Measurements from ENCODE around the gene GABRG3.

Gene GABRG3

GRCh38 chr15:26970712-26971210 is at the start of gene GABRG3:
Gene GABRG3 (plus strand): TSS chr15:26971181.
- DNase-seq: no peak

DNA sequence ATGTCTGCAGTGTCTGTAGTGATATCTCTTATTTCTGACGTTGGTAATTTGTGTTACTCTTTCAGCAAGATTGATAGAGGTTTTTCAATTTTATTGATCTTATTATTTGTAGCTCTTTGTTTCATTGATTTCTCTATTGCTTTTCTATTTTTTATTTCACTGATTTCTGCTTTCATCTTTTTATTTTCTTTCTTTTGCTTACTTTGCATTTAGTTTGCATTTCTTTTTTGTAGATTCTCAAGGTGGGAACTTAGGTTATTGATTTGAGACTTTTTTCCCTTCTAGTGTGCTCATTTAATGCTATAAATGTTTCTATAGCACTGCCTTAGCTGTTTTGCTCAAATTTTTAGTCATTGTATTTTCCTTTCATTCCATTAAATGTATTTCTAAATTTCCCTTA is 49.5 kb upstream of the GABRG3 start:
- DNase-seq: no peak

DNA sequence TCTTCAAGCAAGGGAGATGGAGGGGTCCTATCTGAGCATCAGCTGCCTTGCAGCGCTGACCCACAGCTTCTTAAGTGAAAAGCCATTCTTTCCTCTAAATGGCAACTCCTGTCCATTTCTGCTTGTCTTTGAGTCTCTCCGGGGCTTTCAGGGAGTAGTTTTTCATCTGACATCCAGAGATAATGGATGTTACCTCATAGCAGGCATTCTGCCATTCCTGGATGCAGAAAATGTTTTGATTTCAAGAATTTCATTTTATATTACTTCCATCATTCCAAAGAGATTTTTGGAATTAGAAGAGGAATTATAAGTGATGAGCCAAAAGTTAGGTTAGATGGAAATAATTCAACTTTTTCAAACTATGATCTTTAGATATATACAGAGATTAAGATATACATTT is 44.9 kb upstream of the GABRG3 start:
- no peak for DNase-seq

DNA sequence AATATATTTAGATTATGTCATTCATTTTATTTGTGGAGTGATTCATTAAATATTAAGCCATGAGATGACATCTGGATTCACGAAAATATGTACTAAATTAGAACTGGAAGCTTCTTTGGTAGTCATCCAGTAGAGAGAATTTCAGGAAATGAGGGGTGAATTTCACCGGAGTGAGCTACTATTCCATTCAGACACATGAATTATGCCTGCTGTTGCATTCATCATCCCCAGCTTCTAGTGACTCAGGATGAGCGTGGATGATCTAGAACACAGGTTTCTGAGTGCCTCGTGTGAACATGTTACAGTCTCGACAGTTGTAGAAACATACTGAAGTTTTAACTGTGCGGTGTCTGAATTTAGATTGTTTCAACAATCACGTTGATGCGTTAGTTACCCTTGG is 42.9 kb upstream of the GABRG3 start:
- no peak for DNase-seq

GRCh38 chr15:26929588-26929987 is 41.4 kb upstream of the GABRG3 start:
- DNase-seq: no peak

DNA sequence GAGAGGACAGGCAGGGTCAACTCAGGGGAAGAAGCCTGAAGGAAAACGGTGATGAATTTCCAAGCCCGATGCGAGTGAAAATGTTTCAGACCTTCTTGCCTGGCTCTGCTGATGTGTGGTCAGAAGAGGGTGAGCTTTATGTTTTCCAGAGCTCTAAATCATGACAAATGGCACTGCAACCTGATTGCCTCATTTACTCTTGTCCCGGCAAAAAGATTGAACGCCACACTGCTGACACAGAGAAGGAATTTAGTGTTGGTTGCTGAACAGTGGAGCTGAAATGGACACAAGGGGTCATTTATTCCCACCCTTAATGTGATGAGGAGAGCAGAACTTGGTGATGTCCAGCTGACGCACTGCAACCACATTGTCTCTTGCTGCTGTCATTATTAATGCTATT is 36.1 kb upstream of the GABRG3 start:
- no peak for DNase-seq

- no peak for DNase-seq
Observed at GRCh38 chr15:26935322-26935721, 35.7 kb upstream of the GABRG3 start.

DNA sequence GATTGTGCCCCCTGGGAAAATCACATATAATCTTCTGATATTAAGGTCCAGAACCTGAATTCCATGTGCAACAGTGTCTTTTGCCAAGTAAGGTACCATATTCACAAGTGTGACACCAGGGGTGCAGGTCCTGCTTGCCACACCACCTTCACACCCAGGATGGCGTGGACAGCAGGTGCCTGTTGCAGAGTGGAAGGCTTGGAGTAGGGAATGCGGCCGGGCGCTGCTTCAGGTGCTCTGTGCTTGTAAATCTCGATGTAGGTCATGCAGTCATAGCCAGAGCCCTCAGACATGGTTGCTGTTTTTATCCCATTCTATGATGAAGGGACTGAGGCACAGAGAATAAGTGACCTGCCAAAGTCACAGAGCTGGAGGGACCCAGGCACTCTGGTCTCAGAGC is 34.5 kb upstream of the GABRG3 start:
- no peak for DNase-seq

DNA sequence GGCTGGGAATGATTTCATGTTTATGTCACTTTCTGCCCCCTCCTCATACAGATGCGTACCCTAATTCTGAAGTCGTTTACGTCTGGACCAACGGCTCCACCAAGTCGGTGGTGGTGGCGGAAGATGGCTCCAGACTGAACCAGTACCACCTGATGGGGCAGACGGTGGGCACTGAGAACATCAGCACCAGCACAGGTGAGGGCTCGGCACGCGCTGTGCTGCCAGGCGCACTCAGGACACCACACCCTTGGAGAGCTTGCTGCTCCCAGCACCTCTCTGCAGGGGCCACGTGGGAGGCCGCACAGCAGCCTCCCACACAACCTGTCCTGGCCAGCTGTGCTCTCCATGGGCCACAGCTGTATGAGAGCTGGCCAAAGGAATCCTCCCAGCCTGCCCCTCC is 33.8 kb upstream of the GABRG3 start:
- DNase-seq: no peak

DNA sequence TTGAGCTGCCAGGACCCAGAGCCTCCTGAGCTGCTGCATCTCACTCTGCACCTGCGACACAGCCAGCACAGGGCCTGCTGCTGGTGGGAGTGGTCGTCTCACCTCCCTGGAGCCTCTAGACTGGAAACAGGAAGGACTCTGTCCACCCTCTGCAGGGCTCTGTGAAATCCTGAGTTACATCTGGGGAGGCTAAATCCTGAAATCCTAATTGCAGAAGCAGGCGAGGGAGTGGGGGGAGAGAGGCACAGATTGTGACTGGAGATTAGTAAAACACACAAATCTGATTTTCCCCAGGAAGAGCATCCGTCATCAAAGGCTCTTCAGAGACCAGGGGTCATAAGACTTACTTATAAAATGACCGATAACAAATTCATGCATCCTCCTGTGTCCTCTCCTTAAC is 31.6 kb upstream of the GABRG3 start:
- DNase-seq: no peak

- no peak for DNase-seq
Observed at GRCh38 chr15:26941489-26941888, 29.5 kb upstream of the GABRG3 start.

GRCh38 chr15:26943866-26944265 is 27.1 kb upstream of the GABRG3 start:
- DNase-seq: no peak

GRCh38 chr15:26945046-26945445 is 25.9 kb upstream of the GABRG3 start:
- no peak for DNase-seq

DNA sequence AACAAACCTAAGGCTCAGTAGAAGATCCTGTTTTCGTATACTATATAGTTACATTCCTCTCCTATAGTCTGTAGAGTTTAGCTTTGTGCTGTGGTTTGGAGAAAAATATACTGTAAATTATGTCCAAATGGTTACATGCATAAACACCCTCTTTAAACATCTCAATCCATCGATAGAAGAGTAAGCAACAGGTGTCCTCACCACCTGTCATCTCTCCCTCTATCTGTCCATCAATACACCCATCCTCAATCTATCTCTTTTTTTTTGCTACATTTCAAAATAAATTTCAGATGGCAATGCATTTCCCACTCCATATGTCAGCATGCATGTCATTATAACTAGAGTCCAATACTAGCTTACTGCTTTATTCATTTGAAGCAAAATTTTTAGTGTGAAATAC is 21.0 kb upstream of the GABRG3 start:
- DNase-seq: no peak

- no peak for DNase-seq
Observed at GRCh38 chr15:26954403-26954802, 16.6 kb upstream of the GABRG3 start.

GRCh38 chr15:26967719-26968269 is 3.2 kb upstream of the GABRG3 start:
- DNase-seq: no peak

- DNase-seq: no peak
Observed at GRCh38 chr15:26968806-26969205, 2.2 kb upstream of the GABRG3 start.

DNA sequence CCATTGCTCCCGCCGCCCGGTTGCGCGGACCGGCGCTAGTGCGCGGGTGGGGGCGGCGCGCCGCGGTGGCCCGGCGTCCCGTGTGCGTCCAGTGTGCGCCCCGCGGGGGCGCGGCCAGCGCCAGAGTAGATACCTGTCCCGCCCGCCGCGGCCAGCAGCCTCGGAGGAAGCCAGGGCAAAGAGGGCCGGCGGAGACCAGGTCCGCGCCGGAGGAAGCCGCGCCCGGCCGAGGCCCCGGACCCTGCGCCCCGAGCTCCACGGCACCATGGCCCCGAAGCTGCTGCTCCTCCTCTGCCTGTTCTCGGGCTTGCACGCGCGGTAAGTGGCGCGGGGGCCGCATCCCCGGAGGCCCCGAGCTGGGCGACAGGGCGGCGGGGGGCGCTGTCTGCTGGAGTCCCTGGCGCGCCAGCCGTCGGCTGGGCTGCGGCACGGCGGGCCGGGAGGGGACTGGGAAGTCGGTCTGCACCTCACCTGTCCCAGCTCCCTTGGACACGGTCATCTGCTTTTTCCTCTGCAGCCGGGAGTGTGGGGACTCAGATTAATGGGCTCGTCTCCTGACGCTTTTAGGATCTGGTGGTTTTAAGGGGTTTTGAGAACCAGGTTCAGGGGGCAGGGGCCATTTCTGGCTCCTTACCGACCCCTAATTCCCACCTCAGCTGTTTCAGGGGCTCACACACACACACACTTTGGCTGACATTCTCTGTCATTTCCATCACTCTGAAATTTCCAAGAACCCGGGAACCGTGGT is 464 bp downstream of the GABRG3 start:
- no peak for DNase-seq

- no peak for DNase-seq
Observed at GRCh38 chr15:26972636-26973035, 1.7 kb downstream of the GABRG3 start.

DNA sequence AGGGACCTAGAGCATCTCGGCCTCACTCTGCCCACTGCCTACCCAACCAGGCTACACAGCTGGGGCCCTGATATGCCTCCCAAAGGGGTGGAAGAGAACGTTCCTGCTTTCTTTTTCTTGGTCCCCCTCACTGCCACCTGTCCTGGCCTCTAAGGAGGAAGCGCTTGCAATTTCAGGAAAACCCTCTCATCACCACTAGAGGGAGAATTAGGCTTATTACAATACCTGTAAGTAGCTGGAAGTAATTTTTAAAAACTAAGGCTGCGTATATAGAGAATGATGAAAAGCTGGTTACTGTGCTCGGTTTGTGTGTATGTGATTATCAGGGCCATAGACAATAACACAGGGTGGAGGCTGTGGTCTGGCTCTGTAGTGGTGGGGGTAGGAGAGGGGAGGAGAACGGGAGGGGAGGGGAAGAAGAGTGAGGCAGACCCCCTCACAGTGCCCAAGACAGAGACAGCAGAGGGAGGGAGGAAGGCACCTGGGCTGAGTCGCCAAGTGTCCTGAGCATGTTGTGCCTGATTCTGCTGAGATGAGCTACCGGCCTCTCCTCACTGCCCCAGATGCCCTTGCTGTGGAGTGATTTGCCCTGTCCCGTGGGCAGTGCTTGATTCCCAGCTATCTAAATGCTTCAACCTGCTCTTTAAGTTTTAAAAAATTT is 3.3 kb downstream of the GABRG3 start:
- no peak for DNase-seq

DNA sequence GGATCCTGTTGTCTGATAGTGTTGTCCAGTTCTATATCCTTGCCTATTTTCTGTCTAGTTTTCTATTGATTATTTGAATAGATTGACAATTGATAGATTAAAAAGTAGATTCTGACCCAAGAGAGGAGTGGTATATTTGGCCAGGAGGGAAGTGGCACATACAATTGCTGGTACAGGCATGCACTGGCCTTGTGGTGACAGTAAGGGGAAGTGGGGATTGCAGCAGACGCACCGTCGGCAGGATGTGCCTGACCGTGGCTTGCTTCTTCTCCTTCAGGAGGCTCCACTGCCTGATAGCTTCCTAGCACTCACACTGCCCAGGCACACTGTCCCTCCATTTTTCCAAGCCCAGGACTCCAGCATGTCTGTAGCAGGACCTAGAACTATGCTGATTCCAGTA is 10.5 kb downstream of the GABRG3 start:
- no peak for DNase-seq

- DNase-seq: no peak
Observed at GRCh38 chr15:26983822-26984221, 12.8 kb downstream of the GABRG3 start.

- no peak for DNase-seq
Observed at GRCh38 chr15:26985050-26985449, 14.1 kb downstream of the GABRG3 start.

DNA sequence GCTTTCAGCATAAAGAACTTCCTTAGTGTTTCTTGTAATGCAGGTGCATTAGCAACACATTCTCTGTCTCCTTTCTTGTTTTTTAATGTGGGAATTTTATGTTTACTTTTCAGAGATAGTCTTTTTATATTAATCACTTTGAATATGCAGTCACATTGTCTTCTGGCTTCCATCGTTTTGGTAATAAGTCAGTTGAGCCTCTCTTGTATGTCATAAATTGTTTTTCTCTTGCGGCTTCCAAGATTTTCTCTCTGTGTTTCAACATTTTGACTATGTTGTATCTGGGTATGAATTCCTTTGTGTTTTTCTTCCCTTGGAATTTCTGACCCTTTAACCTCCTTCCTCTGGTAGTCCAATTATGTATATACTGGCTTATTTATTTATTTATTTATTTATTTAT is 25.3 kb downstream of the GABRG3 start:
- DNase-seq: no peak
